ENCODE data around the gene TXNRD2. TPM values are rescaled to one million over a fixed set of nuclear protein-coding genes. Genes with fewer than 3 reads are reported as not detected.

The TXNRD2 gene
- total and polyA plus RNA-seq, 2 donors from 2014 or later = 28.6 to 50.6 TPM

GRCh38 chr22:19898145-19898544 is 43.5 kb downstream of the TXNRD2 start:
- Histone ChIP-seq H3K9me3 (ENCODE audit: control insufficient read depth in 2 of 3, insufficient read depth in 1 of 3, low read length in 3 of 3) (no peaks in the 10 kb centered on the region), H3K4me1 (ENCODE audit: control insufficient read depth in 2 of 3, insufficient read depth in 2 of 3, low read depth in 1 of 3, low read length in 3 of 3) (no peaks in the 10 kb centered on the region), H3K36me3 (ENCODE audit: control insufficient read depth in 2 of 3, insufficient read depth in 3 of 3, low read length in 3 of 3) (peaks cover 0 to 12% (median 7%) of the 10 kb centered on the region in 3 donors), H3K4me3 (ENCODE audit: low read length in 3 of 3) (no peak overlapping the region), H3K27me3 (ENCODE audit: control insufficient read depth, insufficient read depth, low read length) (no peaks in the 10 kb centered on the region), H3K27ac (ENCODE audit: low read depth in 2 of 2, low read length in 2 of 2) (no peak overlapping the region), H3K9ac (ENCODE audit: low read length in 3 of 3) (no peak overlapping the region)
- no peak for FAIRE-seq
- DNase-seq = no peak
- TF ChIP-seq CTCF (IDR thresholded peaks at IDR 0.05; ENCODE audit: borderline replicate concordance, extremely low read depth, insufficient read depth) = no peak
- intact Hi-C loops (cut with DNase I) = no loop called here

- FAIRE-seq (no peak), DNase-seq (peak in 1 of 5 donors; percentile 62)
- peaks cover 0 to 12% (median 7%) of the 10 kb centered on the region in 3 donors for H3K36me3 ChIP-seq (ENCODE audit: control insufficient read depth in 2 of 3, insufficient read depth in 3 of 3, low read length in 3 of 3)
Observed at GRCh38 chr22:19897726-19898125, 43.9 kb downstream of the TXNRD2 start.

GRCh38 chr22:19896665-19897355 is 44.8 kb downstream of the TXNRD2 start:
- FAIRE-seq (no peak), DNase-seq (peak in 3 of 5 donors; percentile 47 to 66 (median 64))
- Histone ChIP-seq H3K4me3 (ENCODE audit: low read length in 3 of 3) (no peak overlapping the region), H3K9ac (ENCODE audit: low read length in 3 of 3) (no peak overlapping the region), H3K36me3 (ENCODE audit: control insufficient read depth in 2 of 3, insufficient read depth in 3 of 3, low read length in 3 of 3) (peaks cover 0 to 12% (median 7%) of the 10 kb centered on the region in 3 donors), H3K27ac (ENCODE audit: low read depth in 2 of 2, low read length in 2 of 2) (no peak overlapping the region), H3K4me1 (ENCODE audit: control insufficient read depth in 2 of 3, insufficient read depth in 2 of 3, low read depth in 1 of 3, low read length in 3 of 3) (peaks cover 0 to 1% (median 0%) of the 10 kb centered on the region in 3 donors), H3K27me3 (ENCODE audit: control insufficient read depth, insufficient read depth, low read length) (no peaks in the 10 kb centered on the region), H3K9me3 (ENCODE audit: control insufficient read depth in 2 of 3, insufficient read depth in 1 of 3, low read length in 3 of 3) (no peaks in the 10 kb centered on the region)
- TF ChIP-seq CTCF (IDR thresholded peaks at IDR 0.05; ENCODE audit: borderline replicate concordance, extremely low read depth, insufficient read depth) = no peak
- intact Hi-C loops (cut with DNase I) = no loop called here

More at GRCh38 chr22:19897726-19898125, 43.9 kb downstream of the TXNRD2 start:
- Histone ChIP-seq H3K9me3 (ENCODE audit: control insufficient read depth in 2 of 3, insufficient read depth in 1 of 3, low read length in 3 of 3) (no peaks in the 10 kb centered on the region), H3K4me3 (ENCODE audit: low read length in 3 of 3) (no peak overlapping the region), H3K4me1 (ENCODE audit: control insufficient read depth in 2 of 3, insufficient read depth in 2 of 3, low read depth in 1 of 3, low read length in 3 of 3) (no peaks in the 10 kb centered on the region), H3K27me3 (ENCODE audit: control insufficient read depth, insufficient read depth, low read length) (no peaks in the 10 kb centered on the region), H3K27ac (ENCODE audit: low read depth in 2 of 2, low read length in 2 of 2) (no peak overlapping the region), H3K9ac (ENCODE audit: low read length in 3 of 3) (no peak overlapping the region)
- TF ChIP-seq CTCF (IDR thresholded peaks at IDR 0.05; ENCODE audit: borderline replicate concordance, extremely low read depth, insufficient read depth) = no peak
- intact Hi-C loops (cut with DNase I) = no loop called here
